NT2/D1 (cell line): ENCODE results near the gene LDLRAD3.

Experiments used
- YY1 ChIP-seq: IDR thresholded peaks from 2 replicates; pipeline ENCODE4 v1.6.1; 2011; ENCODE audit not compliant: insufficient read length, insufficient read depth
- ZNF274 ChIP-seq: IDR thresholded peaks from 2 replicates; pipeline ENCODE4 v1.6.1; 2011; ENCODE audit warnings: mild to moderate bottlenecking, low read depth, low read length

- TF ChIP-seq YY1 (no peak), ZNF274 (no peak)
Measured at GRCh38 chr11:36077368-36077767, 133.5 kb downstream of the LDLRAD3 start.
